Neural crest cell (in vitro differentiated cells): ENCODE data around the gene PLIN4. TPM values are rescaled to one million over a fixed set of nuclear protein-coding genes. Genes with fewer than 3 reads are reported as not detected.

Experiments used
- DNase-seq: peaks from one replicate; pipeline ENCODE4 v3.0.0; 2021; ENCODE audit warnings: low read depth, mixed read lengths, low spot score
- H3K27ac Mint-ChIP-seq: one replicate; pipeline ENCODE4 v1.8.0; 2021; ENCODE audit warnings: mild to moderate bottlenecking, mixed read lengths; ENCODE audit not compliant: unreplicated experiment
- H3K27me3 Mint-ChIP-seq: 2 replicates; pipeline ENCODE4 v1.8.0; 2021; ENCODE audit warnings: low read depth, mild to moderate bottlenecking, mixed read lengths
- H3K36me3 Mint-ChIP-seq: 2 replicates; pipeline ENCODE4 v1.8.0; 2021; ENCODE audit warnings: low read depth, mild to moderate bottlenecking, mixed read lengths
- H3K4me1 Mint-ChIP-seq: 2 replicates; pipeline ENCODE4 v1.8.0; 2021; ENCODE audit warnings: mixed read lengths
- H3K4me3 Mint-ChIP-seq: one replicate; pipeline ENCODE4 v1.8.0; 2021; ENCODE audit warnings: mild to moderate bottlenecking, mixed read lengths
- H3K9me3 Mint-ChIP-seq: 2 replicates; pipeline ENCODE4 v1.8.0; 2021; ENCODE audit warnings: mixed read lengths
- total RNA-seq: library from RNA; stranded (reverse); gene quantifications from 2 replicates; pipeline ENCODE4 v1.2.1, GENCODE V29; 2021
- TF ChIP-seq, protein P1 (sequence below): fragments of 200-600 bp; sonication (generic); conservative IDR thresholded peaks from 2 replicates; pipeline ENCODE4 v1.5.0; 2021; ENCODE audit warnings: antibody characterized with exemption, mild to moderate bottlenecking

The PLIN4 gene
- total RNA-seq, 1 donor from 2014 or later = 0.47 TPM

- no peaks in the 10 kb centered on the region for H3K27me3 Mint-ChIP-seq
- no peaks in the 10 kb centered on the region for H3K9me3 Mint-ChIP-seq
- H3K4me3 Mint-ChIP-seq = peak overlapping the region; percentile 91
- H3K27ac Mint-ChIP-seq = no peak overlapping the region
- H3K4me1 Mint-ChIP-seq = peaks cover 15% of the 10 kb centered on the region
- DNase-seq = no peak
- TF ChIP-seq, protein P1, sequence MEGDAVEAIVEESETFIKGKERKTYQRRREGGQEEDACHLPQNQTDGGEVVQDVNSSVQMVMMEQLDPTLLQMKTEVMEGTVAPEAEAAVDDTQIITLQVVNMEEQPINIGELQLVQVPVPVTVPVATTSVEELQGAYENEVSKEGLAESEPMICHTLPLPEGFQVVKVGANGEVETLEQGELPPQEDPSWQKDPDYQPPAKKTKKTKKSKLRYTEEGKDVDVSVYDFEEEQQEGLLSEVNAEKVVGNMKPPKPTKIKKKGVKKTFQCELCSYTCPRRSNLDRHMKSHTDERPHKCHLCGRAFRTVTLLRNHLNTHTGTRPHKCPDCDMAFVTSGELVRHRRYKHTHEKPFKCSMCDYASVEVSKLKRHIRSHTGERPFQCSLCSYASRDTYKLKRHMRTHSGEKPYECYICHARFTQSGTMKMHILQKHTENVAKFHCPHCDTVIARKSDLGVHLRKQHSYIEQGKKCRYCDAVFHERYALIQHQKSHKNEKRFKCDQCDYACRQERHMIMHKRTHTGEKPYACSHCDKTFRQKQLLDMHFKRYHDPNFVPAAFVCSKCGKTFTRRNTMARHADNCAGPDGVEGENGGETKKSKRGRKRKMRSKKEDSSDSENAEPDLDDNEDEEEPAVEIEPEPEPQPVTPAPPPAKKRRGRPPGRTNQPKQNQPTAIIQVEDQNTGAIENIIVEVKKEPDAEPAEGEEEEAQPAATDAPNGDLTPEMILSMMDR = no peak
- H3K36me3 Mint-ChIP-seq = peaks cover 4% of the 10 kb centered on the region
Measured at GRCh38 chr19:4473011-4473762, 45.1 kb downstream of the PLIN4 start.

DNA sequence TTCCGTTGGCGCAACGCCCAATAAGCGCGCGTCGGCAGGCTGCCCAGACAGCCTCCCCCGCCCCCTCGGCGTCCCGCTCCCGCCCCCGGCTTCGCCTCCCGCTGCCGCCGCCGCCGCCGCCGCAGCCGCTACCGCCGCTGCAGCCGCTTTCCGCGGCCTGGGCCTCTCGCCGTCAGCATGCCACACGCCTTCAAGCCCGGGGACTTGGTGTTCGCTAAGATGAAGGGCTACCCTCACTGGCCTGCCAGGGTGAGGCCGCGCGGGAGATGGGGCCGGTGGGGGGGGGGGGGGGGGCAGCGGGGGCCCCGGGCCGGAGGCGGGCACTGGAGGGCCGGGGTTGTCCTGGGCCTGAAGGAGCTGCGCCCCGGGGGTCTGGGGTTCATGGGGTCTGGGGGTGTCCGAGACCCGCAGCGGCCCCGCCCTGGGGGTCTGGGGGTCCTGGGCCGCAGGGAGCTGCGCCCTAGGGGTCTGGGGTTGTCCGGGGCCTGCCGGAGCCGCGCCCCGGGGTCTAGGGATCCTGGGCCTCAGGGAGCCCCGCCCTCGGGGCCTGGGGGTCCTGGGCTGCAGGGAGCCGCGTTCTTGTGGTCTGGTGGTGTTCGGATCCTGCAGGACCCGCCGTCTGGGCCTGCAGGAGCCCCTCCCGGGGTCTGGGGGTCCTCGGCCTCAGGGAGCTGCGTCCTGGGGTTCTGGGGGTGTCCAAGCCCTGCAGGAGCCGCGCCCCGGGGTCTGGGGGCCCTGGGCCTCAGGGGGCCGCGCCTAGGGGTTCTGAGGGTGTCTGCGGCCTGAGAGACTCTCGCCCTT, 45.9 kb downstream of the PLIN4 start, which contains the start of gene HDGFL2:
Gene HDGFL2, plus strand, starts transcription at position 124 of the 801 bp plus-strand sequence. Its CDS starts 54 bp downstream, at position 178.
- Mint-ChIP-seq H3K9me3 (no peaks in the 10 kb centered on the region), H3K27me3 (no peaks in the 10 kb centered on the region), H3K4me1 (peaks cover 15% of the 10 kb centered on the region), H3K36me3 (peaks cover under 1% of the 10 kb centered on the region), H3K4me3 (peak within 1 kb of the TSS; percentile 91), H3K27ac (no peak within 1 kb of the TSS)
- DNase-seq = no peak
- TF ChIP-seq, protein P1 = no peak

DNA sequence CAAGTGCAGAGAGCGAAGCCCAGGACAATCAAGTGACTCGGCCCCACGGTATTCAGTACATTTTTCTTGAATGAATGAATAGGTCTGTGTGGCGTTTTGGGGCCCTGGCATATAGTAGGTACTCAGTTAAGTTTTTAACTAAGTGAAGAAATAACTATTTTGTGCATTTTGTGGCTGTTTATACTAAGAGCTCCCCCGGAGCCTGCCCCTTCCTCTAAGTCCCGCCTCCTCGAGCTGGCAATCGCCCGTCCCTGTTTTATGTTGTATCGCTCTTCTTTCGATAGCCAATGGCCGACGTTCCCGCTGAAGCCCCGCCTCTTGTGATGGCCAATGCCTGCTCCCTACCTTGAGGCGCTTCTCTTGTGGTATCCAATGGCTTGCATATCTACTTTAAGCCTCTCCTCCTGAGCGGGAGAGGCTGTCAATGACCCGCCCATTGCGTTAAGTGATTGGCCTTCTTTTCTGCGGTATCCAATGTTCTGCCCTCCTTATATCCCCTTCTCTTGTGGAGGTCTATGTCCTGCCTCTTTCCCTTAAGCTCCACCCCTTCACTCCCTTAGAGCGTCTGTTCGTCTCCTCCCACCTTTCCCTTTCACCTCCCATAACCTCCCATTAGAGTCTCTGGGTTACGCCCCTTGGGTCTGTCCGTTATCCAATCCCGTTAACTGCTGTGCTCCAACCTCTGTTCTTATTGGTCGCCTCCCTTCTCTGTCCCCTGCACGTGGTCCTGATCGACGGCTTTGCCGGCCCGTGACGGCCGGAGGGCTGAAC, 46.7 kb downstream of the PLIN4 start:
- TF ChIP-seq, protein P1 = no peak
- no peaks in the 10 kb centered on the region for H3K27me3 Mint-ChIP-seq
- no peak overlapping the region for H3K4me3 Mint-ChIP-seq
- H3K9me3 Mint-ChIP-seq = no peaks in the 10 kb centered on the region
- H3K27ac Mint-ChIP-seq = no peak overlapping the region
- no peaks in the 10 kb centered on the region for H3K36me3 Mint-ChIP-seq
- DNase-seq = peak; percentile 90
- peaks cover 15% of the 10 kb centered on the region for H3K4me1 Mint-ChIP-seq

GRCh38 chr19:4467835-4468234, 50.5 kb downstream of the PLIN4 start:
- no peaks in the 10 kb centered on the region for H3K9me3 Mint-ChIP-seq
- no peaks in the 10 kb centered on the region for H3K36me3 Mint-ChIP-seq
- H3K4me3 Mint-ChIP-seq = no peak overlapping the region
- no peak overlapping the region for H3K27ac Mint-ChIP-seq
- no peaks in the 10 kb centered on the region for H3K27me3 Mint-ChIP-seq
- TF ChIP-seq, protein P1 = no peak
- peaks cover 5% of the 10 kb centered on the region for H3K4me1 Mint-ChIP-seq
- no peak for DNase-seq
